GM23338 (cell line): ENCODE data around the gene OR4D1.

Experiments
- EZH2 ChIP-seq: fragments of 200-600 bp; sonication (generic); IDR thresholded peaks from one replicate; pipeline ENCODE4 v1.8.0; 2017; ENCODE audit warnings: antibody characterized with exemption, mild to moderate bottlenecking, low read depth; ENCODE audit not compliant: unreplicated experiment
- JUNB ChIP-seq: IDR thresholded peaks from one replicate; pipeline ENCODE4 v1.6.1; 2016; ENCODE audit warnings: antibody characterized with exemption; ENCODE audit not compliant: unreplicated experiment
- POLR2AphosphoS5 ChIP-seq: IDR thresholded peaks from 2 replicates; pipeline ENCODE4 v1.6.1; 2016; ENCODE audit warnings: antibody characterized with exemption, low read depth
- STAT1 ChIP-seq: IDR thresholded peaks from one replicate; pipeline ENCODE4 v1.6.1; 2016; ENCODE audit warnings: antibody characterized with exemption; ENCODE audit not compliant: unreplicated experiment
- TF ChIP-seq, protein P1 (sequence below), 2 experiments: fragments of 200-600 bp in 1 of 2; sonication (generic) in 1 of 2; conservative IDR thresholded peaks; 2 replicates each; pipeline versions ENCODE4 v1.5.1 to v1.6.1; 2016 to 2017; ENCODE audit warnings: antibody characterized with exemption in 2 of 2, low read depth in 2 of 2, mild to moderate bottlenecking in 2 of 2, moderate library complexity in 1 of 2
- TF ChIP-seq, protein P2 (sequence below): IDR thresholded peaks from 2 replicates; pipeline ENCODE4 v1.6.1; 2016; ENCODE audit warnings: antibody characterized with exemption
- TF ChIP-seq, protein P3 (sequence below): IDR thresholded peaks from one replicate; pipeline ENCODE4 v1.6.1; 2018; ENCODE audit warnings: antibody characterized with exemption; ENCODE audit not compliant: unreplicated experiment

DNA sequence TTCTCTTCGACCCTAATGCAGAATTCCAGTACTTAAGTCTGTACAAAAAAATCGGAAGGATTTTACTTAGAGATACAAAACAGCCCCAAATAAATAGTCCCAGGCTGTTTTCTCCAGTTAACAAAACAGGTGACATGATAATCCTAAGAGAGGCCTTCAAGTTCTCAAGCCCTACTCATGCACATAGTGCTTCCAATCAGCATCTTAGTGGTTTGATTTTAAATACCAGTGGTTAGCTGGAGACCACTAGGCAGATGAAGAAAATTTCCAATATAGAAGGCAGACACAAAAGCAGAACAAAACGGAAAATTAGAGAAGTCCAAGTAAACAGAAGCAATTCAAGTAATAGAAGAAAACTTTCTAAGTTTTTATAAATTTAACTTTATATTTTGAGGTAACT, 13.4 kb downstream of the OR4D1 start:
- TF ChIP-seq, protein P1, sequence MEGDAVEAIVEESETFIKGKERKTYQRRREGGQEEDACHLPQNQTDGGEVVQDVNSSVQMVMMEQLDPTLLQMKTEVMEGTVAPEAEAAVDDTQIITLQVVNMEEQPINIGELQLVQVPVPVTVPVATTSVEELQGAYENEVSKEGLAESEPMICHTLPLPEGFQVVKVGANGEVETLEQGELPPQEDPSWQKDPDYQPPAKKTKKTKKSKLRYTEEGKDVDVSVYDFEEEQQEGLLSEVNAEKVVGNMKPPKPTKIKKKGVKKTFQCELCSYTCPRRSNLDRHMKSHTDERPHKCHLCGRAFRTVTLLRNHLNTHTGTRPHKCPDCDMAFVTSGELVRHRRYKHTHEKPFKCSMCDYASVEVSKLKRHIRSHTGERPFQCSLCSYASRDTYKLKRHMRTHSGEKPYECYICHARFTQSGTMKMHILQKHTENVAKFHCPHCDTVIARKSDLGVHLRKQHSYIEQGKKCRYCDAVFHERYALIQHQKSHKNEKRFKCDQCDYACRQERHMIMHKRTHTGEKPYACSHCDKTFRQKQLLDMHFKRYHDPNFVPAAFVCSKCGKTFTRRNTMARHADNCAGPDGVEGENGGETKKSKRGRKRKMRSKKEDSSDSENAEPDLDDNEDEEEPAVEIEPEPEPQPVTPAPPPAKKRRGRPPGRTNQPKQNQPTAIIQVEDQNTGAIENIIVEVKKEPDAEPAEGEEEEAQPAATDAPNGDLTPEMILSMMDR (conservative IDR thresholded peaks at IDR 0.05; ENCODE audit: low read depth in 2 of 2): no peak
- TF ChIP-seq JUNB (no peak), POLR2AphosphoS5 (no peak), EZH2 (no peak), STAT1 (no peak)
- TF ChIP-seq, protein P2, sequence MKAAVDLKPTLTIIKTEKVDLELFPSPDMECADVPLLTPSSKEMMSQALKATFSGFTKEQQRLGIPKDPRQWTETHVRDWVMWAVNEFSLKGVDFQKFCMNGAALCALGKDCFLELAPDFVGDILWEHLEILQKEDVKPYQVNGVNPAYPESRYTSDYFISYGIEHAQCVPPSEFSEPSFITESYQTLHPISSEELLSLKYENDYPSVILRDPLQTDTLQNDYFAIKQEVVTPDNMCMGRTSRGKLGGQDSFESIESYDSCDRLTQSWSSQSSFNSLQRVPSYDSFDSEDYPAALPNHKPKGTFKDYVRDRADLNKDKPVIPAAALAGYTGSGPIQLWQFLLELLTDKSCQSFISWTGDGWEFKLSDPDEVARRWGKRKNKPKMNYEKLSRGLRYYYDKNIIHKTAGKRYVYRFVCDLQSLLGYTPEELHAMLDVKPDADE: no peak
- TF ChIP-seq, protein P3, sequence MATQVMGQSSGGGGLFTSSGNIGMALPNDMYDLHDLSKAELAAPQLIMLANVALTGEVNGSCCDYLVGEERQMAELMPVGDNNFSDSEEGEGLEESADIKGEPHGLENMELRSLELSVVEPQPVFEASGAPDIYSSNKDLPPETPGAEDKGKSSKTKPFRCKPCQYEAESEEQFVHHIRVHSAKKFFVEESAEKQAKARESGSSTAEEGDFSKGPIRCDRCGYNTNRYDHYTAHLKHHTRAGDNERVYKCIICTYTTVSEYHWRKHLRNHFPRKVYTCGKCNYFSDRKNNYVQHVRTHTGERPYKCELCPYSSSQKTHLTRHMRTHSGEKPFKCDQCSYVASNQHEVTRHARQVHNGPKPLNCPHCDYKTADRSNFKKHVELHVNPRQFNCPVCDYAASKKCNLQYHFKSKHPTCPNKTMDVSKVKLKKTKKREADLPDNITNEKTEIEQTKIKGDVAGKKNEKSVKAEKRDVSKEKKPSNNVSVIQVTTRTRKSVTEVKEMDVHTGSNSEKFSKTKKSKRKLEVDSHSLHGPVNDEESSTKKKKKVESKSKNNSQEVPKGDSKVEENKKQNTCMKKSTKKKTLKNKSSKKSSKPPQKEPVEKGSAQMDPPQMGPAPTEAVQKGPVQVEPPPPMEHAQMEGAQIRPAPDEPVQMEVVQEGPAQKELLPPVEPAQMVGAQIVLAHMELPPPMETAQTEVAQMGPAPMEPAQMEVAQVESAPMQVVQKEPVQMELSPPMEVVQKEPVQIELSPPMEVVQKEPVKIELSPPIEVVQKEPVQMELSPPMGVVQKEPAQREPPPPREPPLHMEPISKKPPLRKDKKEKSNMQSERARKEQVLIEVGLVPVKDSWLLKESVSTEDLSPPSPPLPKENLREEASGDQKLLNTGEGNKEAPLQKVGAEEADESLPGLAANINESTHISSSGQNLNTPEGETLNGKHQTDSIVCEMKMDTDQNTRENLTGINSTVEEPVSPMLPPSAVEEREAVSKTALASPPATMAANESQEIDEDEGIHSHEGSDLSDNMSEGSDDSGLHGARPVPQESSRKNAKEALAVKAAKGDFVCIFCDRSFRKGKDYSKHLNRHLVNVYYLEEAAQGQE: no peak
